ENCODE measurements around the gene PHYKPL. TPM values are rescaled to one million over a fixed set of nuclear protein-coding genes. Genes with fewer than 3 reads are reported as not detected.
"Not testable (repeated sequence)": the region's sequence is repeated elsewhere in the genome, so short reads cannot be mapped to it uniquely, and the experiment has no call there.

Gene PHYKPL
- total RNA-seq, 1 experiment from 2014 or later, result 41.7 TPM

- ATAC-seq; H3K9me3 Mint-ChIP-seq; CTCF ChIA-PET; H3K27ac Mint-ChIP-seq; H3K27me3 Mint-ChIP-seq (ENCODE audit: low read depth); H3K4me1 Mint-ChIP-seq; H3K36me3 Mint-ChIP-seq; POLR2A ChIA-PET; H3K4me3 Mint-ChIP-seq; DNase-seq (ENCODE audit: low spot score): not testable (repeated sequence)
Measured at GRCh38 chr5:178239626-178240301, 7.2 kb upstream of the PHYKPL start.

- ATAC-seq (peak; percentile 29), DNase-seq (ENCODE audit: low spot score) (no peak)
- H3K4me1 Mint-ChIP-seq, result peaks cover 11% of the 10 kb centered on the region
- ChIA-PET CTCF (interaction anchor here (0.5 to 3.3 kb wide), 3 partner anchors 15 to 391 kb away, joined by 3 to 11 read pairs (median 3); partner anchors contain the start of gene COL23A1), POLR2A (no interaction called here)
- no peak overlapping the region for H3K27ac Mint-ChIP-seq
- H3K9me3 Mint-ChIP-seq, result no peaks in the 10 kb centered on the region
- TF ChIP-seq CREB1 (CRISPR knock-in tag; IDR thresholded peaks at IDR 0.05), result no peak
- TF ChIP-seq TCF7 (CRISPR knock-in tag; IDR thresholded peaks at IDR 0.05; ENCODE audit: low read depth), result no peak
- no peak for TF ChIP-seq ZNF396 (CRISPR knock-in tag; IDR thresholded peaks at IDR 0.05; ENCODE audit: borderline replicate concordance)
- no peak for TF ChIP-seq ZMAT4 (CRISPR knock-in tag; IDR thresholded peaks at IDR 0.05)
- TF ChIP-seq PRRX2 (CRISPR knock-in tag; IDR thresholded peaks at IDR 0.05), result no peak
- TF ChIP-seq JUN (CRISPR knock-in tag; IDR thresholded peaks at IDR 0.05), result no peak
- no peak for TF ChIP-seq ZSCAN18 (CRISPR knock-in tag; IDR thresholded peaks at IDR 0.05)
- no peak for TF ChIP-seq NR3C1 (CRISPR knock-in tag; conservative IDR thresholded peaks at IDR 0.05; ENCODE audit: low read depth)
- TF ChIP-seq TEAD1 (CRISPR knock-in tag; IDR thresholded peaks at IDR 0.05), result no peak
- TF ChIP-seq ZNF121 (CRISPR knock-in tag; IDR thresholded peaks at IDR 0.05), result no peak
- H3K36me3 Mint-ChIP-seq, result no peaks in the 10 kb centered on the region
- H3K4me3 Mint-ChIP-seq, result no peak overlapping the region
- no peaks in the 10 kb centered on the region for H3K27me3 Mint-ChIP-seq (ENCODE audit: low read depth)
Measured at GRCh38 chr5:178238711-178239592, 6.3 kb upstream of the PHYKPL start.

GRCh38 chr5:178238313-178238635 is 5.7 kb upstream of the PHYKPL start:
- H3K27me3 Mint-ChIP-seq (ENCODE audit: low read depth), result no peaks in the 10 kb centered on the region
- no peak for ATAC-seq
- no peaks in the 10 kb centered on the region for H3K36me3 Mint-ChIP-seq
- CTCF ChIA-PET, result interaction anchor here (0.5 to 3.3 kb wide), 3 partner anchors 14 to 391 kb away, joined by 3 to 11 read pairs (median 3); partner anchors contain the start of gene COL23A1
- no peaks in the 10 kb centered on the region for H3K9me3 Mint-ChIP-seq
- H3K4me1 Mint-ChIP-seq, result peaks cover 11% of the 10 kb centered on the region
- no peak for DNase-seq (ENCODE audit: low spot score)
- POLR2A ChIA-PET, result no interaction called here
- H3K4me3 Mint-ChIP-seq, result no peak overlapping the region
- H3K27ac Mint-ChIP-seq, result no peak overlapping the region
- TF ChIP-seq RORB (CRISPR knock-in tag; IDR thresholded peaks at IDR 0.05) (no peak), CBFB (CRISPR knock-in tag; IDR thresholded peaks at IDR 0.05; ENCODE audit: low read depth) (no peak), JAZF1 (CRISPR knock-in tag; IDR thresholded peaks at IDR 0.05) (no peak), ZNF396 (CRISPR knock-in tag; IDR thresholded peaks at IDR 0.05; ENCODE audit: borderline replicate concordance) (no peak), ZNF671 (CRISPR knock-in tag; IDR thresholded peaks at IDR 0.05) (no peak), ATF6 (CRISPR knock-in tag; IDR thresholded peaks at IDR 0.05) (no peak), MAX (CRISPR knock-in tag; IDR thresholded peaks at IDR 0.05) (no peak), ZNF219 (CRISPR knock-in tag; IDR thresholded peaks at IDR 0.05; ENCODE audit: borderline replicate concordance) (no peak), ZNF425 (CRISPR knock-in tag; conservative IDR thresholded peaks at IDR 0.05) (no peak), ZNF423 (CRISPR knock-in tag; IDR thresholded peaks at IDR 0.05) (no peak), ZBTB21 (CRISPR knock-in tag; IDR thresholded peaks at IDR 0.05; ENCODE audit: borderline replicate concordance) (no peak), ATF3 (CRISPR knock-in tag; conservative IDR thresholded peaks at IDR 0.05) (no peak), USF1 (CRISPR knock-in tag; IDR thresholded peaks at IDR 0.05) (no peak), ATF2 (CRISPR knock-in tag; IDR thresholded peaks at IDR 0.05; ENCODE audit: borderline replicate concordance, low read depth) (no peak)

Measured in WTC11 (cell line).